HG03280 (cell line): ENCODE results near the gene RBM5.

Source experiments
- ATAC-seq: cut with Tn5 transposase; IDR thresholded peaks from one replicate; pipeline ENCODE4 v1.9.1; 2021; ENCODE audit warnings: mild to moderate bottlenecking, moderate library complexity; ENCODE audit not compliant: unreplicated experiment

The RBM5 gene

GRCh38 chr3:50121072-50122032, 32.6 kb downstream of the RBM5 start:
- peak; percentile 64 for ATAC-seq

DNA sequence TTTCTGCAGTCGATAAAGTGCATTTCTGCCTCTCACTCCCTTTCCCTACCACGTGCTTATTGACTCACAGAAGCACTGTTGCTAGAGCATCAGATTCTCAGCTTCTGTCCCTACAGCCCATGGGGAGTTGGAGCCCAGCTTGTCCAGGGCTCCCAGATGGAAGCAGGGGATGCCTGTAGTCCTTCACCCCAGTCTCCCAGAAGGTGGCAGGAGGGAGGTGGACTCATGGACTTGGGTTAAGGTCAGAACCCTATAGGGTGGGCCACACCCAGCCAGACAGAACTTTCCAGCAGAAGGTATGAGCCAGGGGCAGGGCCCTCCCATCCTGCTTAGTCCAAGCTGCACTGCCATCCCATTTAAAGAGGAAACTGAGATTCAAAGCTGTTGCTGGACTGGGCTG, 33.4 kb downstream of the RBM5 start:
- ATAC-seq: no peak

- ATAC-seq: no peak
These were observed 34.1 kb downstream of the RBM5 start for GRCh38 chr3:50122661-50123391.

GRCh38 chr3:50123394-50124051, 34.8 kb downstream of the RBM5 start:
- no peak for ATAC-seq

DNA sequence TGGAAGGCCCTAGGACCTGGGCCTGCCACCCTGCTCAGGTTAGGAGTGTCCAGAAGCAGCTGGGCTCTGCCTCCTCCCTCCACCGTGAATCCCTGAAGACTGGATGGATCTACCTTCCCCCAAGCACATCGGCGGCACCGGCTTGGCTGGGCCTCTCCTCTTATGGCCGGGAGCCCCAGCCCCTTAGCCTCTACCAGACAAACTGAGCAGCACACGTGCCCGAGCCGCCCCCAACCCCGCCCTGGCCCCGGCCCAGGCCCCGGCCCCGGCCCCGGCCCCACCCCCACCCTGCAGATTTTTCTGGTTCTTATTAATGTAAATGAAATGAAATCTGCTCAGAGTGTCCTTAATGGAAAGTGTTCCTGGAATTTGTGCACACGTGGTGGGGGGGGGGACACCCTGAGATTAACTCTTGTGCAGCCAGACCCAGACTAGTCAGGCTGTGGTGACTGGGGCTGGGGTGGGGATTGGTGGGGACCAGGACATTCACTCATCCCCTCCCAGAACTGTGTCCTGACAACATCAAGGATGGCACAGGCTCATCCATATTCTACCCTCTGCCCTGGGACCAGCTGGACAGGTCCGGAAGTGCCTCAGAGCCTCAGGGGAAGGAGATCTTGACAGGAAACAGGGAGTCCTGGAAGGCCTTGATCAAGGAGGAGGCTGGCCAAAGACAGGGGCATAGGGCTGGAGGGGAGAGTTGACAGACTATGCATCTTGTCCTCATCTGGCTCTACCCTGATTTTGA, 35.5 kb downstream of the RBM5 start:
- ATAC-seq: no peak

GRCh38 chr3:50124800-50125178, 36.1 kb downstream of the RBM5 start:
- no peak for ATAC-seq

GRCh38 chr3:50125541-50126286, 37.0 kb downstream of the RBM5 start:
- no peak for ATAC-seq

- no peak for ATAC-seq
These were observed 37.8 kb downstream of the RBM5 start for GRCh38 chr3:50126287-50127211.

DNA sequence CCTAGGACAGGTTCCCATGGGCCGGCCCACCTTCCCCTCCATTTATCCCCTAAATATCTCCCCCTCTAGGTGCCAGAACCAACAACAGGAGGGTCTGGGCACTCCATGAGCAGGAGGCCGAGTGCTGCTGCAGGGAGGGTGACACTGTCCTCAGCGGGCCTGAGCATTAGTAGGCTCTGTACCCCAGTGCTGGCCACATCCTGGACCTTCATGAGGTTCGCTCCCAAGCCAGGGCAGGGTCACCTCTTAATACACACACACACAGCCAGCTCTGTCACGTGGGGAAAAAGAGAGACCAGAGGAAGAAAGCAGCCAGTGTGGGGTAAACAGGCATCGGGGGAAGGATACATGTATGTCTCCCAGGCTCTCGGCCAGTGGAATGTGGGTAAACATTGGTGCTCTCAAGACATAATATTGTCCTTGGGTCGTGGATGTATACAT, 38.6 kb downstream of the RBM5 start:
- no peak for ATAC-seq

- ATAC-seq: no peak
These were observed 39.3 kb downstream of the RBM5 start for GRCh38 chr3:50128001-50128400.

DNA sequence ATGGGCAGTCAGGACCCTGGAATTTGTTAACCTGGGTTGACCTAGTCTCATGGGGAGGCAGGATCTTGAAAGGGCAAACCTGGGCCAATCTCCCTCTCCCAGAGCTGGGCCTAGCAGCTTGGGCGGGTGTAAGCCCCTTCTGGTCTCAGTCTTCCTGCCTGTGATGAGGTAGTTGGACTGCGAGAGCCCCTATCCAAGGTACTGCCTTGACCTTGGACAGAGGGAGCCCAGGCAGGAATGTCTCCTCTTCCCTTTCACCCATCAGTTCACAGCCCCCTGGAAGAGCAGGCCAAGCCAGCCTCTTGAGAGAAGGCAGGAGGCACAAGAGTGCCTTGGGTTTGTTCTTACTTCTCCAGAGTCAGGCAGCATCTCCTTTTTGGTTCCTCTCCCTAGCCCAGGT, 41.7 kb downstream of the RBM5 start:
- no peak for ATAC-seq

DNA sequence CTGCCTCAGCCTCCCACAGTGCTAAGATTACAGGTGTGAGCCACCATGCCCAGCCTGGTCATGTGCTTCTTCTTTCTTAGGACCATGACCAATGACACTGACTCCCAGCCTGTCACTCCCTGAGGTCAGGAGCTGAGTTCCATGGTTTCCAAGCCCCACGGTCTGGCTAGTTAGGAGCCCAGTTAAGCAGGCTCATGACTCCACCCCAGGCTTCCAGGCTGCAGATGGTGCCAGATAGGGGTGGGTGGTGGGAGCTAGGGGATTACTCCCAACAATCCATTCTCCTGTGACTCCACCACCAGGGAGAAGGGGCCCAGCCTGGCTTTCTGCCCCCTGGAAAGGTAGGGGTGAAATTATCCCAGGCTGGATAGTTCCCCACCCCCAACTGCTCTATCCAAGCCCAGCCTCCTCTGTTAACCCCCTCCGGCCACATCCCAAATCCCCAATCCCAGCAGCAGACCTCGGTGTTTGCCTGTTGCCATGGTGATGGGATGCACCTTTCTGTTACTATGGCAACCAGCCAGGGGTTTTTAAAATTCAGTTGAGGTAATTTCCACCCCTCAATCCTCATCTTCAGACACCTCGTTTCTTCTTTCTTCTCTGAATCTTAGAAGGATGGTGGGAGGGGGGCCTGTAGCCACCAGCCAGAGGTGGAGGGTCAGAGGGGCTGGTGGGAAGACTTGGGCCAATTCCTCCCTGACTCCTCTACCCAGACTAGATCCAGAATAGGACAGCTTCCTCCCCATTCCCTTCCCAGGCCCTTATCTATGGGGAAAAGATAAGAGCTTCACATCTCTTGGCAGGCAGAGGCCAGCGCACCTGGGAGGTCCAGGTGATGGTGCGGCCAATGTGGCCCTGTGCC, 43.9 kb downstream of the RBM5 start:
- no peak for ATAC-seq

DNA sequence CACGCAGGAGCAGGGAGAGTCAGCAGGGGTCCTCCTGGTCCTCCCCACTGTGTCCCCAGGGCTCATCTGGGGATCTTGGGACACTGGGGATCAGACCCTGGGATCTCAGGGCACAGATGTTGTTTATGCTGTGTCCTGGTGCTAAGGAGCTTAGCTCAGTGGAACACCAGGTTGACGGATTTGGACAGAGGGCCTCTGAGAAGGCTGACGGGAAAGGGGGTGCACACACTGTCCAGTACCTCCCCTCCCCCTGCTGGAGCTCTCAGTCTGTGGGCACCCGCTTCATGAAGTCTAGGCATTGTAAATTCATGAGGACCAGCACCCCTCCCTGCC, 44.5 kb downstream of the RBM5 start:
- no peak for ATAC-seq

GRCh38 chr3:50134367-50134766, 45.6 kb downstream of the RBM5 start:
- ATAC-seq: no peak

DNA sequence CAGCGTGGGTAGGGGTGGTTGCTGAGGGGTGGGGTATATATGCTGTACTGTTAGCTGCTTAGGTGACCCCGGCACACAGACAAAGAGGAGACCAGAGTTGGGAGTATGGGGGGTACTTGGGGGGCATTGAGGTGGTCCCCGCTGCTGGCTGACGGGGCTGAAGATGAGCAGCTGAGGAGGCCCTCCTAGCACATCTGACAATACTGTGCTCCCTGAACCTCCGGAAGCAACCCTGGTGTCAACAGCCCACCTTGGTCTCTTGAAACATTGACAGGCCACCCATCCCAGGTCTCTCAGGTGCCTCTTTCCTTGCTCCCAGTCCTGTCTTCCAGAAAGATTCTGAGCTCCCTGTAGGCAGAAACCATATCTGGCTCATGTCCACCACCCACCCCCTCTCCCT, 47.2 kb downstream of the RBM5 start:
- ATAC-seq: no peak

DNA sequence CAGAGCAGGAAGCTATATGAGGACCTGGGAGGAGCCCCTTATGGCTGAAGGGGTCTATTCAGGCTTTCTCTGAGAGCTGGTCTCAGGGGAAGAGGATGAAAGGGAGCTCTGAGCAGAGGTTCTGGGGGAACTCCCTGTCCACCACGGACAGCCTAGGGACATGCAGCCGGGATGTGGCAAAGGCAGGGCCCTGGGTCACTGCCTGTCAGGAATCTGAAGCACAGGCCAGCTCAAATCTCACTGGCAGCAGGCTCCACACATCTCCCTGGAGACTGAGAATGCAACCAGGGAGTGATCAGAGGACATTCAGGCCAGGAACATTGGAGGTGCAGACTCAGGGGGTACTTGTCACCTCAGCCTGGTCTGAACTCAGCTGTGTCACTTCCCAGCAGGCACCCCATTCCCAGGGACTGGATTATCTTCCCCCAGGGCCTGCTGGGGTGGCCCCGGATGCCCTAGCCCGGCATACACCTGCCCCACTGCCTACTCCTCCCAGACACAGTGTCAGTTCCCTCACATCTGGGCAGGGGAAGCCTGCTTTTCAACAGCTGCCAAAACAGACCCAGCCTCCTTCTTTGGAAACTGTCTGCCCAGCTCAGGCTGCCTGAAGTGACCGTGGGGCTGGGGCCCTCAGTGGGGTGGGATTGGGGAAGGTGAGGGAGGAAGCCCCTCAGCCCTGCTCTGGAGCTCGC, 48.1 kb downstream of the RBM5 start:
- no peak for ATAC-seq

GRCh38 chr3:50137531-50137930, 48.8 kb downstream of the RBM5 start:
- ATAC-seq: no peak
